GM12801 (cell line): Measurements from ENCODE around the gene DEGS2.

ENCODE experiments used
- TF ChIP-seq, protein P1 (sequence below): IDR thresholded peaks from one replicate; pipeline ENCODE4 v1.5.1; 2011; ENCODE audit warnings: control low read depth; ENCODE audit not compliant: insufficient read length; ENCODE audit errors: extremely low read depth

Gene DEGS2

DNA sequence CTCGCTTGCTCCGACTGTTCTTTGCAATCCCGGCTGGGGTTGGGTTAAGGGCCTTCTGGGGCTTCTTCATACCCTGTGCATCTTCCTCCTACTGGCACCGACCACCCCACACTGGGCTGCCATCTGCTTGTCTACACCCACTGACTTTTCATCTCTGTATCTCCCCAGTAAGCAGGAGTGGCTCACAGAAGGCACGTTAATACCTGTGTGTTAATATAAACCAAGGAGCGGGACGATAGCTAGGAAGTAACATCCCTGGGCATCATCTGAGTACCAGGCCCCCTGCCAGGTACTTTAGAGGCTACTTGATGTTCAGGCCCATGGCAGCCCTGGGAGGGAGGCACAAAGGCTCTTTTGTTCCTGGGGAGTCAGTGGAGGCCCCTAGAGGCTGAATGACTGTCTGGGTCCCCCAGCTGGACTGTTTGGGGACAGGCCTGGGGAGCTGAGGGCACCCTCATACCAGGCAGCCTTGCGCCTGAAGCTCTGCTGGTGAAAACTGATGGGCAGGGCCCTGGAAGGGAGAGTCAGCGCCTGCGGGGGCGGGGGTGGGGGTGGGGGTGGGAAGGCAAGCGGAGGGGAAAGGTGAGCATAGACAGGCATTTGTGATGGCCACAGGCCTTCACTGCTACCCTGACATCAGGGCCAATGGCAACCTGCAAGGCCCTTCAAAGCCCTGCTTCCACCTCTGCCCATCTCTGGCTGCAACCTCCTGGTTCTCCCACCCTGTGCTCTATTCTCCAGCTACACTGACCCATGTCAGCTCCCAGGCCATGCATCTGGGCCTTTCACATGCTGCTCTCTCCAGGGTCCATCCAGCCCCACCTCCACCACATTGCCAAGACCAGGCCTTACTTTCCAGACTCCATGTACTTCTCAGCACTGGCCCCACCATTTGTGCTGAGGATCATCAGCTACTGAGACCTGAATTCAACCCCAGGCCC lies 34.2 kb upstream of the DEGS2 start:
- TF ChIP-seq, protein P1, sequence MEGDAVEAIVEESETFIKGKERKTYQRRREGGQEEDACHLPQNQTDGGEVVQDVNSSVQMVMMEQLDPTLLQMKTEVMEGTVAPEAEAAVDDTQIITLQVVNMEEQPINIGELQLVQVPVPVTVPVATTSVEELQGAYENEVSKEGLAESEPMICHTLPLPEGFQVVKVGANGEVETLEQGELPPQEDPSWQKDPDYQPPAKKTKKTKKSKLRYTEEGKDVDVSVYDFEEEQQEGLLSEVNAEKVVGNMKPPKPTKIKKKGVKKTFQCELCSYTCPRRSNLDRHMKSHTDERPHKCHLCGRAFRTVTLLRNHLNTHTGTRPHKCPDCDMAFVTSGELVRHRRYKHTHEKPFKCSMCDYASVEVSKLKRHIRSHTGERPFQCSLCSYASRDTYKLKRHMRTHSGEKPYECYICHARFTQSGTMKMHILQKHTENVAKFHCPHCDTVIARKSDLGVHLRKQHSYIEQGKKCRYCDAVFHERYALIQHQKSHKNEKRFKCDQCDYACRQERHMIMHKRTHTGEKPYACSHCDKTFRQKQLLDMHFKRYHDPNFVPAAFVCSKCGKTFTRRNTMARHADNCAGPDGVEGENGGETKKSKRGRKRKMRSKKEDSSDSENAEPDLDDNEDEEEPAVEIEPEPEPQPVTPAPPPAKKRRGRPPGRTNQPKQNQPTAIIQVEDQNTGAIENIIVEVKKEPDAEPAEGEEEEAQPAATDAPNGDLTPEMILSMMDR: no peak

DNA sequence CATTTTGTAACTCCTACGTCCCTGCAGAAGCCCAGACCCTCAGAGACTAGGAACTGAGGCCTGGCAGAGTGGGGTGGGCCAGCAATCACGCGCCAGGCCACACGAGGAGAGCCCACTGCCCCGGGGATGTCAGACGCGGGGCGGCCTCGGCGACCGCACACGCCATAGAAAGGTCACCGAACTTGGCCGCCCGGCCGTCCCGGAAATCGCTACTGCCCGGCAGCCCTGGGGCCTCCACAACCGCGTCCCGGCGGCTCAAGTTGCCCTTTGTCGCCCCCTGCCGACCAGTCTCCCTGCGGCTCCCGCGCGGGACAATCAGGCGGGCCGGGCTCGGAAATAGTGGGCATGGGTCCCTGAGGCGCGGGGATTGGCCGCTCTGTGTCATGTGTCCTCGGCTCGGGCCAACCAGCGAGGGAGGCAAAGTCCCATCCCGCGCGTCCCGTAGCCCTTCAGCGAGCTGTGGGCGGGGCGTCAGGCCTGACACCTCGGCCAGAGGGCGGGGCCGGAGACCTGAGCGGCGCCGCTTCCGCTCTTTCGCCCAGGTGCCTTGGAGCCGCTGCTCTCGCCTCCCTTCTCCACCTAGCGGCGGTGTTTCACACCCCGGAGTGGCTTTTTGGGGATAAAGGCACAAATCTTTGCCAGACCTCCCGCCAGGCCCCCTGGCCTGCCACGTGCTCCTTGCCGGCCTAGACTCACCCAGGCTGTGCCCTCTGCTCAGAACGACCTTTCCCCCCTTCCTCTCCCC lies 33.4 kb upstream of the DEGS2 start:
- TF ChIP-seq, protein P1: no peak

DNA sequence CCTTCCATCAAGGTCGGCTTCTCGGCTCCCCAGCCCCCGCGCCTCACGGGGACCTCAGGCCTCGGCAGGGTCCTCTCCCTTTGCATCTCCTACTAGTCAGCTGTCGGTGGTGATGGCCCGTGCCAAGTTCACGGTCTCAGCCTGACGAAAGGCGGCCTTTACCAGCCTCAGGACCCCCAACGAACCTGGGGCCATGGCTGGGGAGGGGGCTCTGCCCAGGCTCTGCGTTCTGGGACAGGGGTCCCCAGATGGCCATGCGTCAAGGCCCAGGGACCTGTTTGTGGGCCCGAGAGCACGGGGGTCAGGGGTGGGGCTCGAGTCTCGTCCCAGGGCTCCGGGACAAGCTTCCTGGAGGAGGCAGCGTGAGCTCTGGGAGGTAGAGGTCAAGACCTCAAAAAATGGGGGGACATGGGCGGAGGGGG lies 32.8 kb upstream of the DEGS2 start:
- TF ChIP-seq, protein P1: no peak

DNA sequence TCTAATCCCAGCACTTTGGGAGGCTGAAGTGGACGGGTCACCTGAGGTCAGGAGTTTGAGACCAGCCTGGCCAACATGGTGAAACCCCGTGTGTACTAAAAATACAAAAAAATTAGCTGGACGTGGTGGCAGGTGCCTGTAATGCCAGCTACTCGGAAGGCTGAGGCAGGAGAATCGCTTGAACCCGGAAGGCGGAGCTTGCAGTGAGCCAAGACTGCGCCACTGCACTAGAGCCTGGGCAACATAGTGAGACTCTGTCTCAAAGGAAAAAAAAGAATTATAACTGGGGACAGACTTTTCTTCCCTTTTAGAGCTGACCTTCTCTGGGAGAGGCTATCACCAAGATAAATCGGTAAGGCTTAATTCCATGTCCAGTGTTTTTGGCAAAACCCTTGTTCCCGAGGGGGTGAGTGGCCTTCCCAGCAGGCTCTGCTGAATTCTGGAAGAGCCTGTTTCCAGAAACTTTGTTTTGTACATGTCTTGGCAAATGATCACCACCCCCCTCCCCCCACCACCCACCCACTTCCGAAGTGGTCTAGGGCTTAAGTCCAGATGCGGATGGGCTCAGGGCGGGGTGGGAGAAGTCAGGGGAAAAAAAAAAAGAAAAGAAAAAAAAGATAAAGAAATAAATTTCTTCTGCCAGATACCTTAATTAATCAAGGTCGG lies 32.3 kb upstream of the DEGS2 start:
- TF ChIP-seq, protein P1: no peak

DNA sequence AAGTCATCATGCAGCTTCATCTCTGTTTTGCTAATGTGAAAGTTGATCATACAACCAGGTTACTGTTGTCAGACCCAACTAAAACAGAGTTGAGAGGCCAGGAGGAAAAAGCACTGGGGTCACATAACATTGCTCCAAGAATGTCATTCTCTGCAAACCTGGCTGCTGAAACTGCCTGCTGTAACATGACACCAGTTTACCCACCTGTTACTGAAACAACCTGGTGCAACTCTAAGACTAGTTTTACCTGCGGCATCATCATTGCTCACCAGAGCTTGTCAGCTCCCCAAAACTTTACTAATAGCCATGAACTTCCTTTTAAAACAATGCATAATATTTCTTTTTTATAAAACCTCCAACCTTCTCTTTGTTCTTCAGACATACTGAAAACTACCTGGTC lies 30.7 kb upstream of the DEGS2 start:
- TF ChIP-seq, protein P1: no peak

DNA sequence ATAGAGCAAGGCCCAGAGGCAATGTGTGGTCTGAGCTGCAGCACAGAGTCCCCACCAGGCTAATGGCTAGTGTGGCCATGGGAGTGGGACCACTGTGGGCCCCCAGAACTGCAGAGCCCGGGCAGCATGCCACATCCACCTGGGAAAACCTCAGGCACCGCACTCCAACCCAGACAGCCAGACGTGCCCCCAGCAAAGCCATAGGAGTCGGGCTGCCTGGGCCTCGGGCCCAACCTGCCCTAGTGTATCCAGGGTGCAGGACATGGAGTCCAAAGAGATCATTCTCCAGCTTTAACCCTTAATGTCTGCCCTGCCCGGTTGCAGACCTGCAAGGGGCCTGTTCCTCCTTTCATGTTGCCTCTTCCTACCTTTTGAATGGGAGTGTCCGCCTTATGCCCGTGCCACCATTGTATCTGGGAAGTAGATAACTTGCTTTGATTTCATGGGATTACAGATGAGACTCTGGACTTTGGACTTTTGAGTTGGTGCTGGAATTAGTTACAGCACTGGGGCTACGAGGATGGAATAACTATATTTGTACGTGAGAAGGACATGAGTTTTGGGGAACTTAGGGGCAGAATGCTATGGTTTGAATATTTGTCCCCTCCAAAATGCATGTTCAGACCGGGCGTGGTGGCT lies 29.1 kb upstream of the DEGS2 start:
- TF ChIP-seq, protein P1: no peak

DNA sequence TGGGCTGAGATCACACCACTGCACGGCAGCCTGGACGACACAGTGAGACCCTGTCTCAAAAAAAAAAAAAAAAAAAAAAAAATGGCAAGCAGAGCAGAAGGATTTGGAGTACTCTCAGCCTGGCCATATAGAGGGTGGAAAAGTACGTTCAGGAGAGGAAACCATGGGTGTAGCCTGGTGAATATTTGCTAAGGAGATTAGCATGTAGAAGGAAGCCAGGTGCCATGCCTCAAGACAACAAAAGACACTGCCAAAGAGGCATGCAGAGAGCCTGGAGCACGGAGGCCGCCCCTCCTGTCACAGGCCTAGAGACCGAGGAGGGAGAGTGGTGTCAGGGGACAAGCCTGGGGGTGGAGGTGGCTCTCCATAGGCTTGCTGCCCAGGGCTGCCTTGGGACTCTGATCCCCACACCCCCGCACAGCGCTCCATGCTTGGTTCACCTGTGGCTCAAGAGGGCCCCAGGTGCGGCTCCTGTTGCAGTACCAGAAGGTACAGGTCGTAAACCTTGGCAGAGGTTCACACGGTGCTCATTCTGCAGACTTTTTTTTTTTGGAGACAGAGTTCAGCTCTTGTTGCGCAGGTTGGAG lies 27.9 kb upstream of the DEGS2 start:
- TF ChIP-seq, protein P1: no peak
